Tibial nerve (tissue), 4 donors: ENCODE results near the gene UNKL. TPM values are rescaled to one million over a fixed set of nuclear protein-coding genes. Genes with fewer than 3 reads are reported as not detected.

ENCODE experiments used
- DNase-seq, 2 donors: peaks; one replicate each; pipeline ENCODE4 v3.0.0-alpha.2; 2019; ENCODE audit warnings: low spot score in 2 of 2
- H3K27ac ChIP-seq, 4 donors: fragments of 200-600 bp; sonication (generic) in 3 of 4; one replicate each; pipeline ENCODE4 v1.5.1; 2017 to 2019; ENCODE audit warnings: mild to moderate bottlenecking in 1 of 4
- H3K27me3 ChIP-seq, 2 donors: fragments of 200-600 bp; sonication (generic) in 1 of 2; one replicate each; pipeline versions ENCODE4 v1.5.1 to v1.6.0; 2017 to 2019
- H3K36me3 ChIP-seq, 3 donors: fragments of 200-600 bp; sonication (generic); one replicate each; pipeline ENCODE4 v1.5.1; 2018 to 2019
- H3K4me1 ChIP-seq, 4 donors: fragments of 200-600 bp; sonication (generic) in 3 of 4; one replicate each; pipeline ENCODE4 v1.5.1; 2017 to 2019
- H3K4me3 ChIP-seq, 4 donors: fragments of 200-600 bp; sonication (generic) in 3 of 4; one replicate each; pipeline ENCODE4 v1.5.1; 2017 to 2019; ENCODE audit warnings: mild to moderate bottlenecking in 1 of 4, moderate library complexity in 1 of 4
- H3K9me3 ChIP-seq, 4 donors: fragments of 200-600 bp; sonication (generic) in 3 of 4; one replicate each; pipeline ENCODE4 v1.5.1; 2017 to 2019
- CTCF ChIP-seq, 5 experiments: fragments of 200-600 bp in 3 of 5; fragments of 450-650 bp in 2 of 5; sonication (generic) in 3 of 5; IDR thresholded peaks; one replicate each; pipeline ENCODE4 v1.5.1; 2016 to 2019; ENCODE audit warnings: antibody characterized with exemption in 5 of 5, mild to moderate bottlenecking in 3 of 5, moderate library complexity in 2 of 5
- EP300 ChIP-seq, 2 donors: sonication (generic); formaldehyde crosslinking; IDR thresholded peaks; one replicate each; pipeline ENCODE4 v1.6.1; 2017; ENCODE audit warnings: antibody characterized with exemption in 2 of 2, mild to moderate bottlenecking in 1 of 2
- POLR2A ChIP-seq, 2 donors: fragments of 450-650 bp; IDR thresholded peaks; one replicate each; pipeline ENCODE4 v1.6.1; 2017; ENCODE audit warnings: antibody characterized with exemption in 2 of 2, mild to moderate bottlenecking in 2 of 2, moderate library complexity in 2 of 2
- WGBS, 2 donors: methylation state at CpG; one replicate each; pipeline ENCODE4 v1.1.5; 2018; 5-methylcytosine and 5-hydroxymethylcytosine counted together
- total RNA-seq, 4 donors: library from RNA; depleted of rRNA; stranded (reverse); fragments of >200 nt; gene quantifications; one replicate each; pipeline ENCODE4 v1.1.0, GENCODE V29; 2016

Gene UNKL
- total RNA-seq, 4 donors from 2014 or later, result 34.3 to 70.5 (median 45.0) TPM

GRCh38 chr16:1437606-1438005 lies 23.1 kb upstream of the UNKL start:
- no peak for DNase-seq
- no peak for TF ChIP-seq EP300 (IDR thresholded peaks at IDR 0.05)
- no peak for TF ChIP-seq CTCF (IDR thresholded peaks at IDR 0.05)
- no peak for TF ChIP-seq POLR2A (IDR thresholded peaks at IDR 0.05)
- Histone ChIP-seq H3K27me3 (no peaks in the 10 kb centered on the region), H3K4me3 (no peak overlapping the region), H3K4me1 (no peaks in the 10 kb centered on the region), H3K36me3 (peaks cover 0 to 83% (median 0%) of the 10 kb centered on the region in 3 donors), H3K9me3 (no peaks in the 10 kb centered on the region), H3K27ac (no peak overlapping the region)
- 78 to 90% methylated on average over 14 to 20 of the region's 22 CpGs for WGBS, 2 donors

GRCh38 chr16:1436731-1437355 lies 22.3 kb upstream of the UNKL start:
- H3K36me3 ChIP-seq, result peaks cover 0 to 77% (median 0%) of the 10 kb centered on the region in 3 donors
- WGBS, 2 donors, result 88 to 89% methylated on average over 47 of the region's 47 CpGs
- DNase-seq, result no peak
- peaks cover 0 to 5% of the 10 kb centered on the region in 2 donors for H3K27me3 ChIP-seq
- H3K9me3 ChIP-seq, result no peaks in the 10 kb centered on the region
- no peaks in the 10 kb centered on the region for H3K4me1 ChIP-seq
- no peak overlapping the region for H3K4me3 ChIP-seq
- TF ChIP-seq CTCF (IDR thresholded peaks at IDR 0.05) (no peak), POLR2A (IDR thresholded peaks at IDR 0.05) (no peak), EP300 (IDR thresholded peaks at IDR 0.05) (no peak)
- no peak overlapping the region for H3K27ac ChIP-seq

GRCh38 chr16:1435921-1436697 lies 21.6 kb upstream of the UNKL start:
- H3K27me3 ChIP-seq, result peaks cover 0 to 13% of the 10 kb centered on the region in 2 donors
- no peak overlapping the region for H3K4me3 ChIP-seq

GRCh38 chr16:1434644-1435592 lies 20.4 kb upstream of the UNKL start:
- H3K4me3 ChIP-seq, result no peak overlapping the region
- H3K27me3 ChIP-seq, result peaks cover 0 to 17% of the 10 kb centered on the region in 2 donors
- TF ChIP-seq CTCF (IDR thresholded peaks at IDR 0.05) (no peak), POLR2A (IDR thresholded peaks at IDR 0.05) (no peak), EP300 (IDR thresholded peaks at IDR 0.05) (no peak)
- H3K27ac ChIP-seq, result no peak overlapping the region
- H3K36me3 ChIP-seq, result peaks cover 0 to 67% (median 0%) of the 10 kb centered on the region in 3 donors
- H3K4me1 ChIP-seq, result no peaks in the 10 kb centered on the region
- DNase-seq, result no peak
- no peaks in the 10 kb centered on the region for H3K9me3 ChIP-seq
- WGBS, 2 donors, result 94 to 96% methylated on average over 29 to 35 of the region's 40 CpGs

More at GRCh38 chr16:1435921-1436697, 21.6 kb upstream of the UNKL start:
- no peaks in the 10 kb centered on the region for H3K4me1 ChIP-seq
- peaks cover 0 to 69% (median 0%) of the 10 kb centered on the region in 3 donors for H3K36me3 ChIP-seq
- 77 to 79% methylated on average over 20 to 32 of the region's 32 CpGs for WGBS, 2 donors
- H3K9me3 ChIP-seq, result no peaks in the 10 kb centered on the region
- H3K27ac ChIP-seq, result no peak overlapping the region
- TF ChIP-seq EP300 (IDR thresholded peaks at IDR 0.05), result no peak
- TF ChIP-seq POLR2A (IDR thresholded peaks at IDR 0.05), result no peak
- no peak for TF ChIP-seq CTCF (IDR thresholded peaks at IDR 0.05)
- no peak for DNase-seq
